Coronary artery (tissue), 2 donors: Measurements from ENCODE around the gene JADE3.
"Not testable (repeated sequence)": the region's sequence is repeated elsewhere in the genome, so short reads cannot be mapped to it uniquely, and the experiment has no call there.

Experiments
- DNase-seq: peaks from one replicate; pipeline ENCODE4 v3.0.0-alpha.2; 2017; ENCODE audit warnings: low spot score
- H3K27ac ChIP-seq, 2 donors: fragments of 200-600 bp; sonication (generic); one replicate each; pipeline ENCODE4 v1.5.1; 2016 to 2019
- H3K4me3 ChIP-seq: fragments of 200-600 bp; sonication (generic); 2 replicates; pipeline ENCODE4 v1.5.1; 2016; ENCODE audit warnings: mild to moderate bottlenecking, moderate library complexity
- CTCF ChIP-seq: fragments of 200-600 bp; sonication (generic); IDR thresholded peaks from one replicate; pipeline ENCODE4 v1.5.1; 2019; ENCODE audit warnings: antibody characterized with exemption

Gene JADE3

GRCh38 chrX:46965125-46965758, 53.0 kb downstream of the JADE3 start:
- Histone ChIP-seq H3K4me3 (no peak overlapping the region), H3K27ac (no peak overlapping the region)
- no peak for TF ChIP-seq CTCF

GRCh38 chrX:46967547-46967946, 55.3 kb downstream of the JADE3 start:
- no peak for TF ChIP-seq CTCF
- Histone ChIP-seq H3K27ac (no peak overlapping the region), H3K4me3 (no peak overlapping the region)
- no peak for DNase-seq

More at GRCh38 chrX:46965125-46965758, 53.0 kb downstream of the JADE3 start:
- DNase-seq, result no peak

DNA sequence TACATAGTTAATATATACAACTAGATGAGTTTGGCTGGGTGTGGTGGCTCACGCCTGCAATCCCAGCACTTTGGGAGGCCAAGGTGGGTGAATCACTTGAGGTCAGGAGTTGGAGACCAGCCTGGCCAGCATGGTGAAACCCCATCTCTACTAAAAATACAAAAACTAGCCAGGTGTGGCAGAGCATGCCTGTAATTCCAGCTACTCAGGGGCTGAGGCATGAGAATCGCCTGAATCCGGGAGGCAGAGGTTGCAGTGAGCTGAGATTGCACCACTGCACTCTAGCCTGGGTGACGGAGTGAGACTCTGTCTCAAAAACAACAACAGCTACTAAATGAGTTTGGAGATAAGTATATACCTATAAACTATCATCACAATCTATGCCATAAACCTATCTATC, 64.8 kb downstream of the JADE3 start:
- not testable (repeated sequence) for H3K27ac ChIP-seq, DNase-seq, H3K4me3 ChIP-seq

DNA sequence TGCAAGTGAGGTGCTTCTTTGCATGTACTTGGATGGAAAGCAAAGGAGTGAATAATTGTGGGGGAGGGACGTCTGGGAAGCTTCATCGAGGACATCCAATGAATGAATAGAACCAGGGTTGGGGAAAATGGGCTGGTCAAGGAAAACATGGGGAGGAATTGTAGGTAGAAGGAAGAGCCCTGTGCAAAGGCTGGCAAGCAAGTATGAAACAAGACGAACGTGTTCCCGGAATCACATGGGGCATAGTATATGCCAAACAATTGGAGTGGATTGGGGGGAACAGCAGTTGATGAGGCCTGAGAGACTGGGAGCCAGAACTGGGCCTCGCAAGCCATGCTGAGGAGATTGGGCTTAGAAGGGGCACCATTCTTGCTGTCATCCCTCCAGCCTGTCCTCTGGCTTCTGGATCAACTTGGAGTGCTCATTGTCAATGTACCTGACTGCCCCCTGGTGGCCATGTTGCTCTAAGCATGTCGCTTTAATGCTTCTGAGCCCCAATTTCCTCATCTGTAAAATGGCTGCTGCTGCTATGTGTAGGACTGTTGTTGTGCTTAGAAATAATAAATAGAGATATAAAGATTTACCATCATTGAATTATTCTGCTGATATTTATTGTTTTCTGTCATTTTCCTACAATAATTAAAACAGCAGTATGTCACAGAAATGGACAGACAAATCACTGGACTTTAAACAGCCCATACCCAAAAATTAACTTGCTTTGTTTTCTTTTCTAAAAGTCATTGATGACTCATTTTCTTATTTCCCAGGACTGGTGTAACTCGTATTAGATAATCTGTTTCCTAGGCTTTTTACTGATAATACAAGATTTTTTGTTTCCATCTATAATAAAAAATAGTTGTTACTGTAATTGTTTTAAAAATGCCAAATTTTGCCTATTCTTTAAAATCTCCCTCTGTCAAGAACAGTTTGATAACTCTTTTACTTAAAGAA, 66.4 kb downstream of the JADE3 start:
- no peak for DNase-seq
- H3K27ac ChIP-seq, result no peak overlapping the region
- no peak overlapping the region for H3K4me3 ChIP-seq
- peak; percentile 41 for TF ChIP-seq CTCF

DNA sequence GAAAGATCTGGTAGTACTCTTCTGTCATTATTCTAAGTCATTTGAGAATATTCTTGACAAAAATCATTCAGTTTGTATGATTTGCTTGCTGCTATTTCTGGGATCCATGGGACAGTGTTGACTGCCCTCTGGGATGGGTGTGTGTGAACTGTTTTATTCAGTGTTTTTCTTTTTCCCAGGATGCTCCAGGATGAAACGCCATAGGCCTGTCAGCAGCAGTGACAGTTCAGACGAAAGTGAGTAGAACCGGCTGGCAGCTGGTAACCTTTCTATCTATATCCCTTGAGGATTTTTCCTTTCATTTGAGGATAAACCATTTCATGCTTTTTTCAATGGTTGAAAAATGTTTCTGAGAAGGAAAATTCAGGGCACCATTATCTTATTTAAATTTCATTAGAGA, 72.5 kb downstream of the JADE3 start:
- TF ChIP-seq CTCF, result no peak
- no peak overlapping the region for H3K4me3 ChIP-seq
- DNase-seq, result no peak

DNA sequence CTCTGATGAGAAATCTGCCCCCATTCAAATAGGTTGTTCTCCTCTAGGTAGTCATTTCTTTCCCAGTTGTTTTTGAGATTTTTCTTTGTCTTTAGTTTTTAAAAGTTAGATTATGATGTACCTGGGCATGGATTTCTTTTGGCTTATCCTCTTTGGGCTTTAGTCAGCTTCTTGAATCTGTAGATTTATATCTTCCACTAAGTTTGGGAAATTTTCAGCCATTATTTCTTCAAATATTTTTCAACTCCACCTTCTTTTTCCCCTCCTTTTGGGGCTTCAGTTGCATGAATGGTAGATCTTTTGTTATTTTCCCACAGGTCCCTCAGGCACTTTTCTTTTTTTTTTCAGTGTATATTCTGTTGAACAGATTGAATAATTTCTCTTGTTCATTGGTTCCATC, 77.3 kb downstream of the JADE3 start:
- no peak for TF ChIP-seq CTCF
- DNase-seq, result no peak
- no peak overlapping the region for H3K4me3 ChIP-seq
- no peak overlapping the region for H3K27ac ChIP-seq

More for the DNA sequence above, 72.5 kb downstream of the JADE3 start:
- H3K27ac ChIP-seq, result no peak overlapping the region

DNA sequence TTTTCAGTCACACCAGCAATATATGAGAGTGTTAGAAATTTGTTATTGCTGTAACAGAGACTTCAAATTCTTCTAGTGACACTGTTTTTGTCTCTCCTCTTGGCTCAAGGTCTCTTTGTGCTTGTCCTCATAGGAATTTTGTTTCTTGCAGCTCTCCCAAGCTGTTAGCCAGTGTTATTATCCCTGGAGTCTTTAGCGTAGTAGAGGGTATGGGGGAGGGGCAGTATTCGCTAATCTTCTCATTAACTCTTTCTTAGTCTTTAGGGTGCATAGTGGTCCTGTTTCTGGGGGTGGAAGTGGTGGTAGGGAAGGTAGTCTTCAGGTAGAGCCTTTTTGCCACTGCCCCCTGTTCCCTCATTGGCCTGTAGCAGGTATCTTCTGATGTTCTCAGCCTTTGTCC, 79.4 kb downstream of the JADE3 start:
- Histone ChIP-seq H3K27ac (no peak overlapping the region), H3K4me3 (no peak overlapping the region)
- no peak for TF ChIP-seq CTCF
- no peak for DNase-seq
